AG10803 (cell line): ENCODE results near the gene CTTNBP2.

Experiments used
- DNase-seq: peaks from one replicate; pipeline ENCODE4 v3.0.0; 2010; ENCODE audit warnings: low read depth
- H3K4me3 ChIP-seq: 2 replicates; pipeline ENCODE4 v1.5.1; 2011; ENCODE audit warnings: mild to moderate bottlenecking, low read length, control low read depth
- TF ChIP-seq, protein P1 (sequence below): conservative IDR thresholded peaks from 2 replicates; pipeline ENCODE4 v1.5.1; 2011; ENCODE audit warnings: mild to moderate bottlenecking, low read length, control low read depth, inconsistent platforms

Gene CTTNBP2

DNA sequence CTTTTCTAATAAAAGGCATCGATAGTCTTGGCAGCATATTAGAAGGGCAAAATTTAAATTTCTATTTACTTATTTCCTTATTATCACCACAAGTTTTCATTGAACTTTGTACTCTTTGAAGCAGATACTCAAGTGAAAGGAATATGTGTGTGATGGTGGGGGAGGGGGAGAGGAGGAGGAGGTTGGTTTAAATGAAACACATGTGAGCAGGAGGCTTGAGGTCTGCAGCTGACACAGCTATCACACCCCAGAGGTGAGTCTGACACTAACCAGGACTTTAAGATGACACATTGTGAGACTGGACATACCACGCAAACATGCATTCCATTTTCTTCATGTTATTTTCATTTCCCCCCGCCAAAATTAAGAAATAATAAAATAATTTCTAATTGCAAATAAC, 63.3 kb downstream of the CTTNBP2 start:
- TF ChIP-seq, protein P1, sequence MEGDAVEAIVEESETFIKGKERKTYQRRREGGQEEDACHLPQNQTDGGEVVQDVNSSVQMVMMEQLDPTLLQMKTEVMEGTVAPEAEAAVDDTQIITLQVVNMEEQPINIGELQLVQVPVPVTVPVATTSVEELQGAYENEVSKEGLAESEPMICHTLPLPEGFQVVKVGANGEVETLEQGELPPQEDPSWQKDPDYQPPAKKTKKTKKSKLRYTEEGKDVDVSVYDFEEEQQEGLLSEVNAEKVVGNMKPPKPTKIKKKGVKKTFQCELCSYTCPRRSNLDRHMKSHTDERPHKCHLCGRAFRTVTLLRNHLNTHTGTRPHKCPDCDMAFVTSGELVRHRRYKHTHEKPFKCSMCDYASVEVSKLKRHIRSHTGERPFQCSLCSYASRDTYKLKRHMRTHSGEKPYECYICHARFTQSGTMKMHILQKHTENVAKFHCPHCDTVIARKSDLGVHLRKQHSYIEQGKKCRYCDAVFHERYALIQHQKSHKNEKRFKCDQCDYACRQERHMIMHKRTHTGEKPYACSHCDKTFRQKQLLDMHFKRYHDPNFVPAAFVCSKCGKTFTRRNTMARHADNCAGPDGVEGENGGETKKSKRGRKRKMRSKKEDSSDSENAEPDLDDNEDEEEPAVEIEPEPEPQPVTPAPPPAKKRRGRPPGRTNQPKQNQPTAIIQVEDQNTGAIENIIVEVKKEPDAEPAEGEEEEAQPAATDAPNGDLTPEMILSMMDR: no peak
- no peak for DNase-seq
- no peak overlapping the region for H3K4me3 ChIP-seq

DNA sequence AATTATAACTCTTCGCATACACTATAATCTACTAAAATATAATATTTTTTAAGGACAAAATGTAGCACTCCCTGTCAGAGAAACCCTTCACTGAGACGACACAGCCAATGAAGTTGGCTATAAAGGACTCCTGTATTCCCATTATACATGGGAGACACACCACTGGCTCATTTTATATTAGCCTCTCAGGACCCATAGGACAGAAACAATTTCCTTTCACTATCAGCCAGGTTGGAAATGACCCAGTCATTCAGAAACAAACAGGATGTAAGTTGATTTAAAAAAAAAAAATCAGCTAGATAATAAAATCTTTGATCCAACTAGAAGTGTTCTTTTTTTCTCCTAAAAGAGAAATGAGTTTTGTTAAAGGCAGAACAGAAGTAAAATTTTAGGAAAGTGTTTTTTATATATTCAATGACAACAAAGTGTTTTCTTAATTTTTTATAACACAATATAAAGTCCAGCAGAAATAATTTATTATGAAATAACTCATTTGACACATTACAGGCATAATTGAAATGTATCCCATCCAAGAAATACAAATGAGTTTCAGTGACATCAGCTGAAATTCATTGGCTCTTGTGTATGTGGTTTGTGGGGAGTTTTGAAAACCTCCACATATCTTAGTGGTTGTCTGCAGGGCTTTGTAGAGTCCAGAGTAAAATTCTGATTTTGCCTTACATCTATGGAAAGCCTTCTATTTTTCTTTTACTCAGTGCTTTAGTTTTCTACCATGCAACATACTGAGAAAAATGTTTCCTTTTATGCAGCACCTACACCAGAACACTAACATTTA, 64.1 kb downstream of the CTTNBP2 start:
- no peak overlapping the region for H3K4me3 ChIP-seq
- TF ChIP-seq, protein P1: no peak
- no peak for DNase-seq

DNA sequence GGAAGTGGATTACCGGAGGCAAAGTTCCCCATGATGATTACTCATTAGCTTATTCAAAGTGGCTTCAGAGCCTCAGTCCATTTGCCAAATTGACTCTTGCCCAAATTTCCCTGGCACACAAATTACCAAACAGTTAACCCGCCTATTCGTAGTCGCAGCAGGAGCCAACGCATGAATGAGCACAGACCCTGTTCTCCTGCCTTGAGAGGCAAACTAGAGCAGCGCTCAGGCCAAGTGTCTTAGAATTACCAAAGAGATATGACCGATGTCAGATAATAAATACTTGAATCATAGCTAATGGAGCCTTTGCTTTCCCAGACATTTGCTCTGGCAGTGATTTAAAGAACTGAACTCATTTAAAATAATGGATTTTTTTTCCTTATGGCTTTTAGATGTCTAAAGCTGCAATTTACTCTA, 64.9 kb downstream of the CTTNBP2 start:
- no peak for DNase-seq
- no peak overlapping the region for H3K4me3 ChIP-seq
- TF ChIP-seq, protein P1: no peak

- DNase-seq: no peak
- no peak overlapping the region for H3K4me3 ChIP-seq
- TF ChIP-seq, protein P1: no peak
These were observed 65.6 kb downstream of the CTTNBP2 start for GRCh38 chr7:117807676-117808075.

GRCh38 chr7:117806011-117806410, 67.2 kb downstream of the CTTNBP2 start:
- TF ChIP-seq, protein P1: no peak
- no peak for DNase-seq
- no peak overlapping the region for H3K4me3 ChIP-seq

GRCh38 chr7:117805241-117805640, 68.0 kb downstream of the CTTNBP2 start:
- TF ChIP-seq, protein P1: no peak
- no peak overlapping the region for H3K4me3 ChIP-seq
- no peak for DNase-seq

- H3K4me3 ChIP-seq: no peak overlapping the region
- TF ChIP-seq, protein P1: no peak
- no peak for DNase-seq
These were observed 69.8 kb downstream of the CTTNBP2 start for GRCh38 chr7:117803476-117803875.
